HG02642 (cell line): ENCODE data around the gene ZC3H4.
"Not testable (repeated sequence)": the region's sequence is repeated elsewhere in the genome, so short reads cannot be mapped to it uniquely, and the experiment has no call there.

ENCODE experiments used
- ATAC-seq: cut with Tn5 transposase; IDR thresholded peaks from one replicate; pipeline ENCODE4 v1.9.1; 2021; ENCODE audit warnings: mild to moderate bottlenecking; ENCODE audit not compliant: unreplicated experiment, poor library complexity

ZC3H4 gene

GRCh38 chr19:47109541-47110375, 3.8 kb downstream of the ZC3H4 start:
- no peak for ATAC-seq

GRCh38 chr19:47109177-47109540, 4.4 kb downstream of the ZC3H4 start:
- no peak for ATAC-seq

- ATAC-seq, result no peak
Measured at GRCh38 chr19:47107953-47108746, 5.4 kb downstream of the ZC3H4 start.

GRCh38 chr19:47107202-47107952, 6.2 kb downstream of the ZC3H4 start:
- no peak for ATAC-seq

- no peak for ATAC-seq
Measured at GRCh38 chr19:47106821-47107201, 6.8 kb downstream of the ZC3H4 start.

GRCh38 chr19:47105874-47106273, 7.7 kb downstream of the ZC3H4 start:
- ATAC-seq, result no peak

- ATAC-seq, result no peak
Measured at GRCh38 chr19:47104680-47105079, 8.9 kb downstream of the ZC3H4 start.

- no peak for ATAC-seq
Measured at GRCh38 chr19:47102346-47103060, 11.1 kb downstream of the ZC3H4 start.

GRCh38 chr19:47101116-47101515, 12.5 kb downstream of the ZC3H4 start:
- ATAC-seq, result not testable (repeated sequence)

GRCh38 chr19:47100290-47100689, 13.3 kb downstream of the ZC3H4 start:
- no peak for ATAC-seq

- ATAC-seq, result no peak
Measured at GRCh38 chr19:47099576-47100050, 14.0 kb downstream of the ZC3H4 start.

- no peak for ATAC-seq
Measured at GRCh38 chr19:47098608-47099007, 15.0 kb downstream of the ZC3H4 start.

GRCh38 chr19:47097396-47098201, 16.0 kb downstream of the ZC3H4 start:
- no peak for ATAC-seq

GRCh38 chr19:47096721-47097120, 16.9 kb downstream of the ZC3H4 start:
- ATAC-seq, result no peak

GRCh38 chr19:47096100-47096704, 17.4 kb downstream of the ZC3H4 start:
- ATAC-seq, result no peak

GRCh38 chr19:47095476-47096099, 18.0 kb downstream of the ZC3H4 start:
- no peak for ATAC-seq

GRCh38 chr19:47094557-47095475, 18.8 kb downstream of the ZC3H4 start:
- ATAC-seq, result no peak
